Measurements from ENCODE around the gene FHAD1.

Gene FHAD1

GRCh38 chr1:15324869-15325335 lies 77.9 kb downstream of the FHAD1 start:
- no peak for DNase-seq (ENCODE audit: extremely low read depth in 1 of 2, low read depth in 1 of 2)

GRCh38 chr1:15325375-15326085 lies 78.5 kb downstream of the FHAD1 start:
- no peak for DNase-seq (ENCODE audit: extremely low read depth in 1 of 2, low read depth in 1 of 2)

GRCh38 chr1:15326691-15327588 lies 79.9 kb downstream of the FHAD1 start:
- no peak for DNase-seq (ENCODE audit: extremely low read depth in 1 of 2, low read depth in 1 of 2)

GRCh38 chr1:15328351-15329103 lies 81.5 kb downstream of the FHAD1 start:
- DNase-seq (ENCODE audit: extremely low read depth in 1 of 2, low read depth in 1 of 2): no peak

- DNase-seq (ENCODE audit: extremely low read depth in 1 of 2, low read depth in 1 of 2): no peak
These were observed 82.2 kb downstream of the FHAD1 start for GRCh38 chr1:15329104-15329820.

GRCh38 chr1:15330028-15330427 lies 83.0 kb downstream of the FHAD1 start:
- DNase-seq (ENCODE audit: extremely low read depth in 1 of 2, low read depth in 1 of 2): no peak

- no peak for DNase-seq (ENCODE audit: extremely low read depth in 1 of 2, low read depth in 1 of 2)
These were observed 84.2 kb downstream of the FHAD1 start for GRCh38 chr1:15331180-15331579.

- DNase-seq (ENCODE audit: extremely low read depth in 1 of 2, low read depth in 1 of 2): no peak
These were observed 84.7 kb downstream of the FHAD1 start for GRCh38 chr1:15331734-15332133.

GRCh38 chr1:15332525-15332924 lies 85.5 kb downstream of the FHAD1 start:
- no peak for DNase-seq (ENCODE audit: extremely low read depth in 1 of 2, low read depth in 1 of 2)

- no peak for DNase-seq (ENCODE audit: extremely low read depth in 1 of 2, low read depth in 1 of 2)
These were observed 86.1 kb downstream of the FHAD1 start for GRCh38 chr1:15332952-15333715.

GRCh38 chr1:15334995-15335394 lies 88.0 kb downstream of the FHAD1 start:
- DNase-seq (ENCODE audit: extremely low read depth in 1 of 2, low read depth in 1 of 2): no peak

- no peak for DNase-seq (ENCODE audit: extremely low read depth in 1 of 2, low read depth in 1 of 2)
These were observed 89.8 kb downstream of the FHAD1 start for GRCh38 chr1:15336866-15337265.

- no peak for DNase-seq (ENCODE audit: extremely low read depth in 1 of 2, low read depth in 1 of 2)
These were observed 90.8 kb downstream of the FHAD1 start for GRCh38 chr1:15337656-15338402.

- DNase-seq (ENCODE audit: extremely low read depth in 1 of 2, low read depth in 1 of 2): no peak
These were observed 92.5 kb downstream of the FHAD1 start for GRCh38 chr1:15339570-15339969.

- no peak for DNase-seq (ENCODE audit: extremely low read depth in 1 of 2, low read depth in 1 of 2)
These were observed 94.2 kb downstream of the FHAD1 start for GRCh38 chr1:15341228-15341627.

- no peak for DNase-seq (ENCODE audit: extremely low read depth in 1 of 2, low read depth in 1 of 2)
These were observed 94.8 kb downstream of the FHAD1 start for GRCh38 chr1:15341634-15342407.

GRCh38 chr1:15342408-15342967 lies 95.5 kb downstream of the FHAD1 start:
- DNase-seq (ENCODE audit: extremely low read depth in 1 of 2, low read depth in 1 of 2): no peak

GRCh38 chr1:15343099-15343498 lies 96.1 kb downstream of the FHAD1 start:
- DNase-seq (ENCODE audit: extremely low read depth in 1 of 2, low read depth in 1 of 2): no peak
